K562 (cell line): Measurements from ENCODE around the gene HAPSTR1. TPM values are rescaled to one million over a fixed set of nuclear protein-coding genes. Genes with fewer than 3 reads are reported as not detected.
"Not testable (repeated sequence)": the region's sequence is repeated elsewhere in the genome, so short reads cannot be mapped to it uniquely, and the experiment has no call there.

ENCODE experiments used
- BCL6 ChIP-seq: fragments of 250-450 bp; sonication (Bioruptor Pico); IDR thresholded peaks from 2 replicates; pipeline ENCODE4 v1.4.0; 2020
- E2F8 ChIP-seq: fragments of 450-650 bp; IDR thresholded peaks from 2 replicates; pipeline ENCODE4 v1.7.1; 2018; ENCODE audit warnings: mild to moderate bottlenecking, low read depth; ENCODE audit not compliant: partially characterized antibody
- HDAC2 ChIP-seq: fragments of 450-650 bp; IDR thresholded peaks from 2 replicates; pipeline ENCODE4 v1.6.1; 2016; ENCODE audit warnings: mild to moderate bottlenecking
- MNT ChIP-seq, 2 experiments: fragments of 450-650 bp; conservative IDR thresholded peaks; 2 replicates each; pipeline ENCODE4 v1.6.1; 2017; ENCODE audit warnings: mild to moderate bottlenecking in 2 of 2, moderate library complexity in 2 of 2
- MXI1 ChIP-seq: IDR thresholded peaks from 2 replicates; pipeline ENCODE4 v1.6.1; 2011; ENCODE audit warnings: low read depth, mild to moderate bottlenecking, improper control_type of control experiment, low read length
- NFE2 ChIP-seq: IDR thresholded peaks from 2 replicates; pipeline ENCODE4 v1.6.1; 2014; ENCODE audit warnings: antibody characterized with exemption, low read depth
- NFE2L1 ChIP-seq: fragments of 450-650 bp; IDR thresholded peaks from 2 replicates; pipeline ENCODE4 v1.6.1; 2016; ENCODE audit warnings: missing genetic modification characterization, low read depth, mild to moderate bottlenecking, missing compliant biosample characterization, moderate library complexity, borderline replicate concordance
- POLR2AphosphoS5 ChIP-seq: IDR thresholded peaks from 2 replicates; pipeline ENCODE4 v1.6.1; 2011; ENCODE audit warnings: mild to moderate bottlenecking, low read depth, low read length, moderate library complexity; ENCODE audit not compliant: control insufficient read depth, insufficient read depth
- SOX6 ChIP-seq: fragments of 450-650 bp; IDR thresholded peaks from 2 replicates; pipeline ENCODE4 v1.6.1; 2014; ENCODE audit warnings: mild to moderate bottlenecking
- TBP ChIP-seq: optimal IDR thresholded peaks from 2 replicates; pipeline ENCODE3; 2011; ENCODE audit warnings: low read depth, low read length, improper control_type of control experiment
- TEAD4 ChIP-seq, 2 experiments: sonication (generic) in 1 of 2; formaldehyde crosslinking in 1 of 2; IDR thresholded peaks; 2 replicates each; pipeline versions ENCODE4 v1.6.1 to v1.8.0; 2012 to 2022; ENCODE audit warnings: borderline replicate concordance in 1 of 2, inconsistent platforms in 1 of 2, low read length in 1 of 2, mild to moderate bottlenecking in 1 of 2, missing genetic modification reagents in 1 of 2
- TRIM28 ChIP-seq: fragments of 450-650 bp; IDR thresholded peaks from 2 replicates; pipeline ENCODE4 v1.6.1; 2017
- VEZF1 ChIP-seq: fragments of 200-800 bp; sonication (Bioruptor generic); IDR thresholded peaks from 2 replicates; pipeline ENCODE4 v1.6.1; 2017; ENCODE audit warnings: missing genetic modification characterization, missing compliant biosample characterization
- ZBTB26 ChIP-seq: fragments of 450-650 bp; formaldehyde crosslinking; IDR thresholded peaks from 2 replicates; pipeline ENCODE4 v1.4.0; 2022; ENCODE audit warnings: missing genetic modification characterization
- ZNF561 ChIP-seq: fragments of 450-650 bp; formaldehyde crosslinking; conservative IDR thresholded peaks from 2 replicates; pipeline ENCODE4 v1.4.0; 2020; ENCODE audit warnings: mild to moderate bottlenecking, moderate library complexity
- ZNF586 ChIP-seq: fragments of 450-650 bp; formaldehyde crosslinking; conservative IDR thresholded peaks from 2 replicates; pipeline ENCODE4 v1.4.0; 2020; ENCODE audit warnings: mild to moderate bottlenecking, moderate library complexity
- ZNF75A ChIP-seq: fragments of 450-650 bp; formaldehyde crosslinking; IDR thresholded peaks from 2 replicates; pipeline ENCODE4 v1.4.0; 2020; ENCODE audit warnings: mild to moderate bottlenecking
- polyA plus RNA-seq, 8 experiments: library from polyadenylated mRNA; depleted of rRNA in 4 of 8; stranded (reverse) in 5 of 8; unstranded in 3 of 8; fragments of >200 nt; fragmentation: Nextera tagmentation in 2 of 8; fragmentation: Illumina TruSeq in 1 of 8; extraction: Ambion mirVana in 2 of 8; extraction: Trizol in 1 of 8; gene quantifications; 2 replicates each; pipeline versions ENCODE4 v1.2.1 to v1.2.3, GENCODE V29; 2011 to 2014; ENCODE audit warnings: inconsistent platforms in 1 of 8, missing spikeins in 1 of 8
- total RNA-seq, 7 experiments: library from RNA; depleted of rRNA in 6 of 7; stranded (reverse); fragments of >200 nt in 6 of 7; fragmentation: Illumina TruSeq in 2 of 7; extraction: Trizol in 2 of 7; gene quantifications; 2 replicates each; pipeline versions ENCODE4 v1.2.1 to v1.2.3, GENCODE V29; 2011 to 2021; ENCODE audit warnings: low replicate concordance in 1 of 7

The HAPSTR1 gene
- total and polyA plus RNA-seq, 9 of the 15 experiments (the other 6 are each of a cell fraction or from before 2014, with no cell fraction given), result 10.8 to 67.9 (median 36.5) TPM

GRCh38 chr16:9078467-9079429 is 12.7 kb upstream of the HAPSTR1 start (continued):
- TF ChIP-seq HDAC2, result peak; percentile 66; the same call in 1 of the 2 replicates
- 0 out of 2 replicates have a peak, but pooled peaks have one; percentile 19 for TF ChIP-seq TRIM28
- TF ChIP-seq E2F8, result peak; percentile 80
- peak; percentile 17; the same call in 1 of the 2 replicates for TF ChIP-seq NFE2L1
- TF ChIP-seq MNT (conservative IDR thresholded peaks at IDR 0.05), result peak; percentile 64 to 83
- peak; percentile 60 for TF ChIP-seq VEZF1 (CRISPR knock-in tag)
- TF ChIP-seq TEAD4 (IDR thresholded peaks at IDR 0.05; ENCODE audit: low read length), result peak; percentile 51; the same call in 1 of the 2 replicates
- TF ChIP-seq TEAD4 (CRISPR knock-in tag; IDR thresholded peaks at IDR 0.05; ENCODE audit: borderline replicate concordance), result not testable (repeated sequence)
- TF ChIP-seq TBP, result peak; percentile 92
- TF ChIP-seq ZNF586 (CRISPR knock-in tag), result 0 out of 2 replicates have a peak, but pooled peaks have one; percentile 34
- peak; percentile 79 for TF ChIP-seq NFE2
- TF ChIP-seq MXI1, result 0 out of 2 replicates have a peak, but pooled peaks have one; percentile 14
- TF ChIP-seq ZNF75A, result 0 out of 2 replicates have a peak, but pooled peaks have one; percentile 23
- peak; percentile 58 for TF ChIP-seq POLR2AphosphoS5
- TF ChIP-seq ZNF561 (CRISPR knock-in tag), result 0 out of 2 replicates have a peak, but pooled peaks have one; percentile 39
- TF ChIP-seq SOX6, result peak; percentile 77
- TF ChIP-seq BCL6 (CRISPR knock-in tag), result peak; percentile 84
- TF ChIP-seq ZBTB26 (CRISPR knock-in tag), result peak; percentile 45; the same call in 1 of the 2 replicates
